Measurements from ENCODE around the gene PPWD1.
A peak's percentile ranks its signal among the peaks of the same experiment; 100 is the strongest.
"Not testable (repeated sequence)": the region's sequence is repeated elsewhere in the genome, so short reads cannot be mapped to it uniquely, and the experiment has no call there.

PPWD1 gene

GRCh38 chr5:65570598-65571226 lies 7.6 kb downstream of the PPWD1 start:
- no peaks in the 10 kb centered on the region for H3K9me3 Mint-ChIP-seq

GRCh38 chr5:65577141-65577540 lies 14.0 kb downstream of the PPWD1 start:
- intact Hi-C loops (cut with micrococcal nuclease), result no loop called here
- Mint-ChIP-seq H3K4me3 (no peak overlapping the region), H3K4me1 (ENCODE audit: low read depth) (no peaks in the 10 kb centered on the region), H3K27me3 (no peaks in the 10 kb centered on the region), H3K9me3 (no peaks in the 10 kb centered on the region), H3K27ac (no peak overlapping the region), H3K36me3 (ENCODE audit: low read depth) (peaks cover 77% of the 10 kb centered on the region)

More at GRCh38 chr5:65570598-65571226, 7.6 kb downstream of the PPWD1 start:
- intact Hi-C loops (cut with micrococcal nuclease), result no loop called here
- no peaks in the 10 kb centered on the region for H3K4me1 Mint-ChIP-seq (ENCODE audit: low read depth)
- no peak overlapping the region for H3K27ac Mint-ChIP-seq
- H3K4me3 Mint-ChIP-seq, result no peak overlapping the region
- peaks cover 63% of the 10 kb centered on the region for H3K36me3 Mint-ChIP-seq (ENCODE audit: low read depth)
- no peaks in the 10 kb centered on the region for H3K27me3 Mint-ChIP-seq

- Mint-ChIP-seq H3K27me3 (no peaks in the 10 kb centered on the region), H3K4me3 (no peak overlapping the region), H3K4me1 (ENCODE audit: low read depth) (no peaks in the 10 kb centered on the region), H3K36me3 (ENCODE audit: low read depth) (peaks cover 53% of the 10 kb centered on the region), H3K27ac (no peak overlapping the region), H3K9me3 (no peaks in the 10 kb centered on the region)
- intact Hi-C loops (cut with micrococcal nuclease), result loop anchor here (10.0 kb wide), 1 partner anchor 774 kb away; no protein-coding TSS in a partner anchor
These were observed 25.6 kb downstream of the PPWD1 start for GRCh38 chr5:65588694-65589093.

GRCh38 chr5:65601761-65602160 lies 38.7 kb downstream of the PPWD1 start:
- H3K4me1 Mint-ChIP-seq (ENCODE audit: low read depth); H3K4me3 Mint-ChIP-seq; H3K27ac Mint-ChIP-seq; intact Hi-C loops (cut with micrococcal nuclease); H3K27me3 Mint-ChIP-seq: not testable (repeated sequence)
- peaks cover 21% of the 10 kb centered on the region for H3K9me3 Mint-ChIP-seq
- peaks cover 88% of the 10 kb centered on the region for H3K36me3 Mint-ChIP-seq (ENCODE audit: low read depth)

GRCh38 chr5:65611524-65611923 lies 48.4 kb downstream of the PPWD1 start:
- H3K9me3 Mint-ChIP-seq, result no peaks in the 10 kb centered on the region
- peaks cover 91% of the 10 kb centered on the region for H3K36me3 Mint-ChIP-seq (ENCODE audit: low read depth)
- H3K4me1 Mint-ChIP-seq (ENCODE audit: low read depth), result no peaks in the 10 kb centered on the region
- intact Hi-C loops (cut with micrococcal nuclease), result no loop called here
- H3K4me3 Mint-ChIP-seq, result no peak overlapping the region
- no peak overlapping the region for H3K27ac Mint-ChIP-seq
- no peaks in the 10 kb centered on the region for H3K27me3 Mint-ChIP-seq

- intact Hi-C loops (cut with micrococcal nuclease), result no loop called here
- no peaks in the 10 kb centered on the region for H3K9me3 Mint-ChIP-seq
- no peak overlapping the region for H3K27ac Mint-ChIP-seq
- peaks cover 84% of the 10 kb centered on the region for H3K36me3 Mint-ChIP-seq (ENCODE audit: low read depth)
- H3K4me3 Mint-ChIP-seq, result no peak overlapping the region
- no peaks in the 10 kb centered on the region for H3K27me3 Mint-ChIP-seq
- H3K4me1 Mint-ChIP-seq (ENCODE audit: low read depth), result no peaks in the 10 kb centered on the region
These were observed 49.3 kb downstream of the PPWD1 start for GRCh38 chr5:65612298-65612907.

- Mint-ChIP-seq H3K4me3 (no peak overlapping the region), H3K4me1 (ENCODE audit: low read depth) (peaks cover 9% of the 10 kb centered on the region), H3K9me3 (no peaks in the 10 kb centered on the region), H3K36me3 (ENCODE audit: low read depth) (peaks cover 24% of the 10 kb centered on the region), H3K27me3 (no peaks in the 10 kb centered on the region), H3K27ac (no peak overlapping the region)
- intact Hi-C loops (cut with micrococcal nuclease), result loop anchor here (10.0 kb wide), 1 partner anchor 525 kb away; the partner anchor contains the start of gene SREK1
These were observed 56.9 kb downstream of the PPWD1 start for GRCh38 chr5:65620021-65620420.

GRCh38 chr5:65621961-65622360 lies 58.9 kb downstream of the PPWD1 start:
- Mint-ChIP-seq H3K4me1 (ENCODE audit: low read depth) (peaks cover 17% of the 10 kb centered on the region), H3K36me3 (ENCODE audit: low read depth) (peaks cover 13% of the 10 kb centered on the region)
- H3K27me3 Mint-ChIP-seq, H3K4me3 Mint-ChIP-seq, H3K9me3 Mint-ChIP-seq, H3K27ac Mint-ChIP-seq: not testable (repeated sequence)
- intact Hi-C loops (cut with micrococcal nuclease), result loop anchor here (10.0 kb wide), 1 partner anchor 523 kb away; the partner anchor contains the start of gene SREK1

- H3K27ac Mint-ChIP-seq, result peak overlapping the region; percentile 97
These were observed 60.4 kb downstream of the PPWD1 start for GRCh38 chr5:65623482-65623881.

GRCh38 chr5:65624025-65624570 lies 61.0 kb downstream of the PPWD1 start, which contains the start of gene TRIM23:
Gene TRIM23 (minus strand): TSS chr5:65624333. CDS start chr5:65624274, 59 bp downstream.
- H3K27ac Mint-ChIP-seq, result peak within 1 kb of the TSS; percentile 97
- intact Hi-C loops (cut with micrococcal nuclease), result loop anchor here (1.0 to 10.0 kb wide), 4 partner anchors 61 to 855 kb away; partner anchors contain the start of genes CENPK, CWC27, NLN and PPWD1
- no peaks in the 10 kb centered on the region for H3K27me3 Mint-ChIP-seq
- H3K4me1 Mint-ChIP-seq (ENCODE audit: low read depth), result peaks cover 14% of the 10 kb centered on the region
- H3K9me3 Mint-ChIP-seq, result no peaks in the 10 kb centered on the region
- peaks cover 23% of the 10 kb centered on the region for H3K36me3 Mint-ChIP-seq (ENCODE audit: low read depth)
- H3K4me3 Mint-ChIP-seq, result peak within 1 kb of the TSS; percentile 98

More at GRCh38 chr5:65623482-65623881, 60.4 kb downstream of the PPWD1 start:
- Mint-ChIP-seq H3K36me3 (ENCODE audit: low read depth) (peaks cover 17% of the 10 kb centered on the region), H3K9me3 (no peaks in the 10 kb centered on the region), H3K4me1 (ENCODE audit: low read depth) (peaks cover 17% of the 10 kb centered on the region), H3K4me3 (peak overlapping the region; percentile 98), H3K27me3 (no peaks in the 10 kb centered on the region)
- intact Hi-C loops (cut with micrococcal nuclease), result loop anchor here (10.0 kb wide), 1 partner anchor 521 kb away; the partner anchor contains the start of gene SREK1

- Mint-ChIP-seq H3K36me3 (ENCODE audit: low read depth) (peaks cover 30% of the 10 kb centered on the region), H3K4me1 (ENCODE audit: low read depth) (peaks cover 16% of the 10 kb centered on the region), H3K9me3 (no peaks in the 10 kb centered on the region), H3K27ac (peak within 1 kb of the TSS; percentile 97), H3K27me3 (no peaks in the 10 kb centered on the region), H3K4me3 (peak within 1 kb of the TSS; percentile 98)
- intact Hi-C loops (cut with micrococcal nuclease), result loop anchor here (1.0 to 10.0 kb wide), 4 partner anchors 62 to 856 kb away; partner anchors contain the start of genes CENPK, CWC27, NLN and PPWD1
These were observed 61.8 kb downstream of the PPWD1 start, which contains the start of the genes SHLD3 and TRAPPC13 for GRCh38 chr5:65624571-65625555. Gene SHLD3 (plus strand): TSS chr5:65625027. CDS start chr5:65629588, 4,561 bp downstream. Gene TRAPPC13 (plus strand): TSS chr5:65625027. CDS start chr5:65625061, 34 bp downstream.

GRCh38 chr5:65625743-65626142 lies 62.6 kb downstream of the PPWD1 start:
- H3K9me3 Mint-ChIP-seq, result no peaks in the 10 kb centered on the region
- no peaks in the 10 kb centered on the region for H3K27me3 Mint-ChIP-seq
- peaks cover 32% of the 10 kb centered on the region for H3K36me3 Mint-ChIP-seq (ENCODE audit: low read depth)
- peak overlapping the region; percentile 98 for H3K4me3 Mint-ChIP-seq
- H3K27ac Mint-ChIP-seq, result peak overlapping the region; percentile 97
- H3K4me1 Mint-ChIP-seq (ENCODE audit: low read depth), result peaks cover 18% of the 10 kb centered on the region
- intact Hi-C loops (cut with micrococcal nuclease), result loop anchor here (2.0 to 10.0 kb wide), 2 partner anchors 519 to 857 kb away; partner anchors contain the start of genes CWC27, SREK1 and SREK1IP1

- Mint-ChIP-seq H3K9me3 (no peaks in the 10 kb centered on the region), H3K4me1 (ENCODE audit: low read depth) (peaks cover 11% of the 10 kb centered on the region), H3K27me3 (no peaks in the 10 kb centered on the region), H3K27ac (no peak overlapping the region), H3K36me3 (ENCODE audit: low read depth) (peaks cover 26% of the 10 kb centered on the region), H3K4me3 (no peak overlapping the region)
- intact Hi-C loops (cut with micrococcal nuclease), result no loop called here
These were observed 67.9 kb downstream of the PPWD1 start for GRCh38 chr5:65630981-65631380.
